DMS153 (cell line): ENCODE results near the gene KRTAP6-1.

Source experiments
- DNase-seq: peaks from one replicate; lab custom pipeline; 2025; lab: John Stamatoyannopoulos, UW

The KRTAP6-1 gene

DNA sequence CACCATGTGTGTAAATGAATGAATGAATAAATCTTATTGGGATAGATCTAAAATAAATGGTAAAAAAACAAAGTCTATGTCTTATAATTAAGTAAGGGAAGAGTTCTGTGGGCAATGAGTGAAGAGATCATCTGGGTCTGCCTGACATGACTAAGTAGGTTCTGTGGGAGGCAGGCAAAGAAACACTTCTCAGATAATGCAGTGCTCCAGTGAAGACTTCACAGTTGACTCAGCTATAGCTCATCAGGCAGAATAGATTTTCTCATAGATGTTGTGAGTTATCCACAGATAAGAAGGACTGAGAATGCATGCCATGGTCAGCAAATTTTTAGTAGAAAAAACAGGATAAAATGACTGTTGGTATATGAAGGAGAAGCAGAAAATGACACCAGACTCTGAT is 36.0 kb downstream of the KRTAP6-1 start:
- no peak for DNase-seq

DNA sequence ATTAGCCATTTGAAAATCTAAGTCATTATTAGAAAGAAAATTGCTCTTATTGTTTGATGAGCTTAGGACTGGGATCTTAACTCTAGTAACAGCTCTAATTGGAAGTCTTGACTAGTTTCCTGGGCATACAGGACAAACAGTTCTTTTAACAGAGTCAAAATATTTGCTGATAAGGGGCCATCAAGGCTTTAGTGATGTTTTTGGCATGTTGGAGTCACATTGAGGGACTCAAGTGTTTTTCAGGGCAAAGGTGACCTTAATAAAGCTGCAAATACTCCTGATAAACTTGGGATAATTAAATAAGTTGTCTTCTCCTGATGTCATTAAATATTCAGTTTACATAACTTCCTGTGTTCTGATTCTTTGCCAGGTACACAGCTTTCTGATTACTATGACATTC is 46.1 kb downstream of the KRTAP6-1 start:
- no peak for DNase-seq

DNA sequence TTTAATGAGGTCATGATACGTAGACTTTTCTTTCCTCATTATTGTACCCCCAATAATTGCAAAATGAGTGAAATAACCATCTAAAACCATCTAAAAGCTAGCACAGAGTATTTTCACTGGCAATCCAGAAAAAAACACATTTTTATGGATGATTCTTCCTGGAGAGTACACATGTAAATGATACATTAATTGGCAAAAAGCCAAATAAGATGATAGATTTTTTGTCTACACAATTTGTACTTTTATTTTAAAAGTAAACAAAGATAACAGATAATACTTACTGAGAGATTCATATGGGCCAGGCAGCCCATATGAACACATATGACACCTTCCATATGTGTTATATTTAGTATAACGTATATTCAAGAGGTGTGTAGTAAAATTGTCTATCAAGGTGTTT is 50.1 kb downstream of the KRTAP6-1 start:
- no peak for DNase-seq
